DOHH2 (cell line): ENCODE data around the gene GRID2.

Experiments used
- H3F3A ChIP-seq: fragments of 200-600 bp; sonication (generic), shearing (Covaris generic); 2 replicates; pipeline ENCODE4 v1.6.0; 2016; ENCODE audit warnings: antibody characterized with exemption, mild to moderate bottlenecking; ENCODE audit not compliant: control insufficient read depth, insufficient read depth
- H3K27ac ChIP-seq: fragments of 200-600 bp; sonication (generic); 2 replicates; pipeline ENCODE4 v1.5.1; 2014; ENCODE audit warnings: low read depth, mild to moderate bottlenecking, low read length, moderate library complexity
- H3K27me3 ChIP-seq: fragments of 200-600 bp; sonication (generic); 2 replicates; pipeline ENCODE4 v1.6.1; 2014; ENCODE audit warnings: mild to moderate bottlenecking, low read length, mixed read lengths; ENCODE audit not compliant: control insufficient read depth
- H3K36me3 ChIP-seq: fragments of 200-600 bp; sonication (generic); 2 replicates; pipeline ENCODE4 v1.6.1; 2014; ENCODE audit warnings: mild to moderate bottlenecking, low read length, moderate library complexity, mixed read lengths; ENCODE audit not compliant: control insufficient read depth
- H3K4me1 ChIP-seq: fragments of 200-600 bp; sonication (generic); 2 replicates; pipeline ENCODE4 v1.6.1; 2014; ENCODE audit warnings: mild to moderate bottlenecking, low read length, mixed read lengths; ENCODE audit not compliant: control insufficient read depth
- H3K4me2 ChIP-seq: fragments of 200-600 bp; sonication (generic); 2 replicates; pipeline ENCODE4 v1.6.0; 2014; ENCODE audit warnings: mild to moderate bottlenecking, low read length, moderate library complexity
- H3K4me3 ChIP-seq: fragments of 200-600 bp; sonication (generic); 2 replicates; pipeline ENCODE4 v1.5.1; 2014; ENCODE audit warnings: mild to moderate bottlenecking, low read length, mixed read lengths
- H3K79me2 ChIP-seq: fragments of 200-600 bp; sonication (generic); 2 replicates; pipeline ENCODE4 v1.6.1; 2014; ENCODE audit warnings: mild to moderate bottlenecking, low read length, mixed read lengths; ENCODE audit not compliant: control insufficient read depth
- H3K9me2 ChIP-seq: fragments of 200-600 bp; sonication (generic); replicated peaks from 2 replicates; pipeline ENCODE4 v1.6.1; 2014; ENCODE audit warnings: mild to moderate bottlenecking, low read length, mixed read lengths; ENCODE audit not compliant: control insufficient read depth
- H3K9me3 ChIP-seq: fragments of 200-600 bp; sonication (generic); 2 replicates; pipeline ENCODE4 v1.6.1; 2014; ENCODE audit warnings: antibody characterized with exemption, low read length, mixed read lengths; ENCODE audit not compliant: control insufficient read depth, insufficient read depth
- H4K20me1 ChIP-seq: fragments of 200-600 bp; sonication (generic); 2 replicates; pipeline ENCODE4 v1.6.0; 2014; ENCODE audit warnings: low read depth, mild to moderate bottlenecking, antibody characterized with exemption, low read length, moderate library complexity; ENCODE audit not compliant: control insufficient read depth, insufficient read depth
- CTCF ChIP-seq: fragments of 200-600 bp; sonication (generic); IDR thresholded peaks from one replicate; pipeline ENCODE4 v1.5.1; 2014; ENCODE audit warnings: antibody characterized with exemption, mild to moderate bottlenecking, low read depth, low read length; ENCODE audit not compliant: poor library complexity, severe bottlenecking
- EZH2phosphoT487 ChIP-seq: fragments of 200-600 bp; sonication (generic); IDR thresholded peaks from 2 replicates; pipeline ENCODE4 v1.6.1; 2017; ENCODE audit warnings: borderline replicate concordance, mild to moderate bottlenecking, antibody characterized with exemption, low read length, moderate library complexity, mixed read lengths

Gene GRID2

GRCh38 chr4:93302310-93302709 lies 998.5 kb downstream of the GRID2 start:
- no peaks in the 10 kb centered on the region for H3K27me3 ChIP-seq
- H3K4me3 ChIP-seq, result no peak overlapping the region
- H3K4me1 ChIP-seq, result no peaks in the 10 kb centered on the region
- no peaks in the 10 kb centered on the region for H3K9me3 ChIP-seq
- no peaks in the 10 kb centered on the region for H3F3A ChIP-seq
- no peak for TF ChIP-seq EZH2phosphoT487
- no peak for TF ChIP-seq CTCF
- H3K4me2 ChIP-seq, result no peak overlapping the region
- no peaks in the 10 kb centered on the region for H4K20me1 ChIP-seq
- H3K27ac ChIP-seq, result no peak overlapping the region
- H3K36me3 ChIP-seq, result no peaks in the 10 kb centered on the region
- no peaks in the 10 kb centered on the region for H3K9me2 ChIP-seq
- no peaks in the 10 kb centered on the region for H3K79me2 ChIP-seq

GRCh38 chr4:93303440-93303839 lies 999.7 kb downstream of the GRID2 start:
- H3K4me2 ChIP-seq, result no peak overlapping the region
- no peak overlapping the region for H3K4me3 ChIP-seq
- H3F3A ChIP-seq, result no peaks in the 10 kb centered on the region
- H4K20me1 ChIP-seq, result no peaks in the 10 kb centered on the region
- no peaks in the 10 kb centered on the region for H3K4me1 ChIP-seq
- TF ChIP-seq CTCF, result no peak
- no peak for TF ChIP-seq EZH2phosphoT487
- H3K27ac ChIP-seq, result no peak overlapping the region
- H3K36me3 ChIP-seq, result no peaks in the 10 kb centered on the region
- no peaks in the 10 kb centered on the region for H3K79me2 ChIP-seq
- no peaks in the 10 kb centered on the region for H3K9me3 ChIP-seq
- H3K9me2 ChIP-seq, result no peaks in the 10 kb centered on the region
- H3K27me3 ChIP-seq, result no peaks in the 10 kb centered on the region

GRCh38 chr4:93312299-93312698 lies 1008.5 kb downstream of the GRID2 start:
- no peaks in the 10 kb centered on the region for H3K79me2 ChIP-seq
- no peaks in the 10 kb centered on the region for H3F3A ChIP-seq
- H3K4me3 ChIP-seq, result no peak overlapping the region
- H3K27me3 ChIP-seq, result no peaks in the 10 kb centered on the region
- H3K9me3 ChIP-seq, result no peaks in the 10 kb centered on the region
- no peaks in the 10 kb centered on the region for H3K4me1 ChIP-seq
- no peak overlapping the region for H3K4me2 ChIP-seq
- H3K9me2 ChIP-seq, result no peaks in the 10 kb centered on the region
- H3K36me3 ChIP-seq, result no peaks in the 10 kb centered on the region
- H4K20me1 ChIP-seq, result no peaks in the 10 kb centered on the region
- no peak for TF ChIP-seq CTCF
- TF ChIP-seq EZH2phosphoT487, result no peak
- no peak overlapping the region for H3K27ac ChIP-seq

GRCh38 chr4:93313197-93313596 lies 1009.4 kb downstream of the GRID2 start:
- H3F3A ChIP-seq, result no peaks in the 10 kb centered on the region
- no peaks in the 10 kb centered on the region for H3K4me1 ChIP-seq
- H3K4me2 ChIP-seq, result no peak overlapping the region
- no peak overlapping the region for H3K4me3 ChIP-seq
- no peaks in the 10 kb centered on the region for H3K9me3 ChIP-seq
- H3K27me3 ChIP-seq, result no peaks in the 10 kb centered on the region
- H3K36me3 ChIP-seq, result no peaks in the 10 kb centered on the region
- TF ChIP-seq EZH2phosphoT487, result no peak
- no peak for TF ChIP-seq CTCF
- H3K9me2 ChIP-seq, result no peaks in the 10 kb centered on the region
- no peaks in the 10 kb centered on the region for H3K79me2 ChIP-seq
- H3K27ac ChIP-seq, result no peak overlapping the region
- H4K20me1 ChIP-seq, result no peaks in the 10 kb centered on the region
